ENCODE data around the gene EML3.
"Not testable (repeated sequence)": the region's sequence is repeated elsewhere in the genome, so short reads cannot be mapped to it uniquely, and the experiment has no call there.

Gene EML3

DNA sequence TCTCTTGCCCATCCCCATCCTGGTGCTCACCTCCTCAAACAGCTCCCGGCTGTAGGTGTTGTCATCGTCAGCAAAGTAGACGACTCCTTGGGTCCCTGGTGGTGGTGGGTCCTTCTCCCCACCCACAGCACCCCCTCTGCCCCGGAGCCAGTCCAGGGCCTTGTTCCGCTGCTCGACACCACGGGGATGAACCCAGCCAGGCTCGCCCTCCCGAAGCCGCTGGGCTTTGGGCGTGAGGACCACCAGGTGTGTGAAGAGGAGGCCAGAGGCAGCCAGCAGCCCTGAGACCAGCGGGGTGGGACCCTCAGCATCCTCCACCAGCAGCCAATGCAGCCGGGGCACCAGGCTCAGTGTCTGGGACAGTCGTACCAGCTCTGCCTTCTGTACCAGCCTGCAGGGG is 4.4 kb upstream of the EML3 start:
- DNase-seq: not testable (repeated sequence)

- no peak for DNase-seq
These were observed 2.9 kb upstream of the EML3 start for GRCh38 chr11:62615521-62615920.

- DNase-seq: peak; percentile 62 to 71
These were observed 1.7 kb upstream of the EML3 start for GRCh38 chr11:62614275-62614674.

GRCh38 chr11:62613291-62613778 is 760 bp upstream of the EML3 start:
- DNase-seq: peak in 1 of 2 experiments; percentile 36

GRCh38 chr11:62611705-62612365 is 740 bp downstream of the EML3 start:
- peak; percentile 73 to 77 for DNase-seq

DNA sequence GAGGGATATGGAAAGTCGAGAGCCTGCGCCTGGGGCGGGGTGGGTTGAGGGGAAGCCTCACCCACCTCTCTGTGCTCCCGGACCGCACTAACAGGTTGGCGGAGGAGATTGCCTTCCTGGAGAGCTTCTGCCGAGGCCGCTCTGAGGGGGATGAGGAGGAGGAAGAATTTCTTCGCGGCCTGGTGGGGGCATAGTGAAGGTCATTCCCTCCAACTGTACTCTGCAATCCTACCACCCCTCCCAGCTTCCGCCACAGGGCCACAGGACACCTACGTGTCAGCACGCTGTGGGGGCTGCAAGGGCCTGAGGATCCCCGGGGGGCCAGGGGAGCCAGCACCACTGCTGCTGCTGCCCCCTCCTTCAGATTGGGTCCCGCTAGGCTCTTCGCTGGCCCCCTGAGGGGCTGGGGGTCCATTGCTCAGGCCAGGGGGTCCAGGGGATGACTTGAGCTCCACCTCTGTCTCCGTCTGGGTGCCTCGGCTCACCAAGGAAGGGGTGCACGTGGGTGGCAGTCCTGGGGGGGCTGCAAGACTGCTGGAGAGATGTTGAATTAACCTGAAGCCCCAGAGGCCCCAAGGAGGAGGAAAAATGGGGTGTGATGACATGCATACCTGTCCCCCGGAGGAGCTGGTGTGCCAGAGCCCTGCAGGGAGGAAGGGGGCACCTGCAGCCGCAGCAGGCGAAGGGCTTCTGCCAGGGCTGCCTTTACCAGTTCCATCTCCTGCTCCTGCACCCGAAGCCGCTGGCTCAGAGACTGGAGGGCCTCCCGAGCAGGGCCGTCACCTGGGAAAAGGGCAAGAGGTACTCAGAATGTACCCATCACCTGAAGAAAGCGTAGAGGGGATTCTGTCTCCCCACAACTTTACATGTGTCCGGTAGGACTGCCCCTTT is 1.5 kb downstream of the EML3 start:
- peak in 1 of 2 experiments; percentile 31 for DNase-seq

GRCh38 chr11:62610403-62610802 is 2.2 kb downstream of the EML3 start:
- no peak for DNase-seq

- DNase-seq: no peak
These were observed 3.8 kb downstream of the EML3 start for GRCh38 chr11:62608776-62609175.

GRCh38 chr11:62607714-62608113 is 4.9 kb downstream of the EML3 start:
- DNase-seq: no peak

GRCh38 chr11:62605902-62606301 is 6.7 kb downstream of the EML3 start:
- DNase-seq: no peak

- DNase-seq: no peak
These were observed 7.1 kb downstream of the EML3 start for GRCh38 chr11:62605467-62605866.

- DNase-seq: no peak
These were observed 8.0 kb downstream of the EML3 start for GRCh38 chr11:62604460-62605120.

GRCh38 chr11:62603776-62604299 is 8.7 kb downstream of the EML3 start:
- DNase-seq: no peak

DNA sequence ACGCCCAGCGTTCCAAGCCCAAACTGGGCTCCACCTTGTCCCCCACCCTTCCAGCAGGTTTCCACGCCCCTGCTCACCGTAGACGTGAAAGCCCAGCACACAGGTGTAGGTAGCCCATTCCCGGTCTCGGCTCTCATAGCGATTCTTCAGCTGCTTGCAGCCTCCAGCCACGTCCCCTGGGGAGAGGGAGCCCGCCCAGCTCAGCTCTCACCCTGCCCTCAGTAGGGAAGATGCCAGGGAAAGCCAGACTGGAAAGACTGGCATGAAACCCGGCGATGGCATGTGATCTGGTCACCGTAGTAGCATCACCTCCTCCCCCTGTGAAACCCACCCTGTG is 9.5 kb downstream of the EML3 start:
- no peak for DNase-seq

- peak in 1 of 2 experiments; percentile 42 for DNase-seq
These were observed 10.2 kb downstream of the EML3 start for GRCh38 chr11:62602141-62603071.

GRCh38 chr11:62601372-62602140 is 11.0 kb downstream of the EML3 start, which contains the start of gene MTA2:
MTA2 (minus strand) TSS chr11:62601865; CDS start chr11:62601450, 415 bp downstream.
- DNase-seq: peak; percentile 100

DNA sequence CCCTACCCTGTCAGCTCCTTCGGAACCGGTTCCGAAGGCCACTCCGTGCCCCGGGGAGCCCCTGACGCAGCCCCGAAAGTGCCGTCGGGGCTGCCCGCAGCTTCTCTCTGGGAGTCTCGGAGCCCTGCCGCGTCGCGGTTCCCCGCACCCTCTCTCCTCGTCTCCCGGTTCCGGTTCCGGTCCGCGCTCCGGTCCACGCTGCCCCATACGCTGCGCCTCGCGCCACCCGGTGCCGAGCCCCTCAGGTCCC is 11.5 kb downstream of the EML3 start:
- peak in 1 of 2 experiments; percentile 72 for DNase-seq

DNA sequence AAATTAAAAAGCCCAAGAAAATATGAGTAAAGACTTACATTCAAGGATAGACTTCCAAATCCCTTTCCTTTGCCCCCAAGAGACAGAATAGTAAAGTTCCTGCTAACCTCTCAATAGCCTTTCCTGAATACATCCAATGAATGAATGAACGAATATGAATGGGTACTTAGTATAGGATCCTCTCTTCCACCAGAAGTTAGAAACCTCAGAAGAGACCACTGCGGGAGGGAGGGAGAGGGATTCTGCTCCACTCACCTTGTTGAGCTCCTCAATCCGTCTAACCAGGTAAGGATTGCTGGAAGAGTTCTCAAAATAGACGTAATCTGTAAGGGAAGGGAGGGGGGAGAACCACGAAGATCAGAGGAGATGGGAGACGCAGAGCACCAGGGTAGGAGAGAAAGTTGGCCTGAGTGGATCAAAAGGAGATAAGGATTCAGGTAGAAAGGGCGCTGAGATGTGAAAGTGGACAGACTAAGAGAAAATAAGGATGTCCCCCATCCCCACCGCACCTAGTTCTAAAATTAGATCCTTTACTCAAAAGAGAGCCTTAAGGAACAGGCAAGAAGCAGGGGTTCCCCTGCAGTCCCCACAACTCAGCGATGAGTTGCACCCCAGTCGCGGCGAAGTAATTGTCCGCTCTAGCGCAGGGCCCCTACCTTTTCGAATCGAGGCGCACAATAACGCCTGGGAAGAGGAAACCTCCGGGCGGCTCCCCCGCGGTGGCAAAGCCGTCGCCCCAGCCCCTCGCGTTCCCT is 12.0 kb downstream of the EML3 start:
- no peak for DNase-seq

GRCh38 chr11:62599901-62600300 is 12.7 kb downstream of the EML3 start:
- peak in 1 of 2 experiments; percentile 50 for DNase-seq

DNA sequence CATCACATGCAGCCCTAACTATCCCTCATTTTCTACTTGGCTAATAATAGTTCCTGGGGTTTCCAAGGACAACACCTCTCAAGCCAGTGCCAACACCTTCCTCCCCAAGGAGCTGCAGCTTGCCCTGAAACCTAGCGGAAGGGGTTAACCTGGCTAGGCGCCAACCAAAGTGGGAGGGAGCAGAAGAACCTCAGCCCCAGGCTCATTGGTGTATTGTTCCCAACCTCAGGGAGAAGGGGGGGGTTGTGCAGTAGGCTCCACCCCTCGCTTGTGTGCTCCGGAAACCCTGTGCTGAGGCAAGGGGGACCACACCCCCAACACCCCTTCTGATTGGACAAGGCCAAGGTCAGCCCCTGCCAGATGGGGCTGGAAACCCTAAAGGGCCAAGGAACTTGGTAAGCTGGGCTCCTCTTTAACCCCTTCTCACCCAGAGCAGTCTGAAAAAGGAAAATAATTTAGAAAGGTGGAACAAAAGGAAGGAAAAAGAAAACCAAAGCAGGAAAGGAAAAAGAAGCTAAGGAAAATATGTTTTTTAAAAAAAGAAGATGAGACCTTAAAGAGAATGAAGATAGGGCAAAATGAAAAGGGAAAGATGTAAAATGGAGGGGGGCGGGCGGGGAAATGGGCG is 13.4 kb downstream of the EML3 start:
- peak; percentile 96 for DNase-seq

All from activated T-cell treated with anti-CD3 and anti-CD28 coated beads, Interleukin-2, amount 50 U/mL, for 48 hours (primary cell).